Measurements from ENCODE around the gene CACNA2D2. TPM values are rescaled to one million over a fixed set of nuclear protein-coding genes. Genes with fewer than 3 reads are reported as not detected.

The CACNA2D2 gene
- total RNA-seq, 1 donor from 2014 or later: 5.0 TPM

- H3K4me1 Mint-ChIP-seq (ENCODE audit: low read depth, unreplicated experiment): peaks cover 5% of the 10 kb centered on the region
- no peak overlapping the region for H3K4me3 Mint-ChIP-seq (ENCODE audit: unreplicated experiment)
- TF ChIP-seq CTCF (IDR thresholded peaks at IDR 0.05; ENCODE audit: partially characterized antibody, unreplicated experiment): no peak
- no peak for DNase-seq
- no peak overlapping the region for H3K27ac Mint-ChIP-seq (ENCODE audit: unreplicated experiment)
- H3K9me3 Mint-ChIP-seq (ENCODE audit: unreplicated experiment): peaks cover 3% of the 10 kb centered on the region
- peaks cover 4% of the 10 kb centered on the region for H3K27me3 Mint-ChIP-seq (ENCODE audit: unreplicated experiment)
- H3K36me3 Mint-ChIP-seq (ENCODE audit: unreplicated experiment): peaks cover 6% of the 10 kb centered on the region
Measured at GRCh38 chr3:50478671-50479260, 24.7 kb downstream of the CACNA2D2 start.

- no peak for TF ChIP-seq CTCF (IDR thresholded peaks at IDR 0.05; ENCODE audit: partially characterized antibody, unreplicated experiment)
- Mint-ChIP-seq H3K9me3 (ENCODE audit: unreplicated experiment) (peaks cover 3% of the 10 kb centered on the region), H3K4me3 (ENCODE audit: unreplicated experiment) (no peak overlapping the region), H3K27ac (ENCODE audit: unreplicated experiment) (no peak overlapping the region), H3K4me1 (ENCODE audit: low read depth, unreplicated experiment) (peaks cover 5% of the 10 kb centered on the region), H3K27me3 (ENCODE audit: unreplicated experiment) (peaks cover 5% of the 10 kb centered on the region), H3K36me3 (ENCODE audit: unreplicated experiment) (peaks cover 6% of the 10 kb centered on the region)
- DNase-seq: no peak
Measured at GRCh38 chr3:50478051-50478450, 25.4 kb downstream of the CACNA2D2 start.

- Mint-ChIP-seq H3K27ac (ENCODE audit: unreplicated experiment) (no peak overlapping the region), H3K4me3 (ENCODE audit: unreplicated experiment) (no peak overlapping the region), H3K4me1 (ENCODE audit: low read depth, unreplicated experiment) (peaks cover 7% of the 10 kb centered on the region), H3K36me3 (ENCODE audit: unreplicated experiment) (peaks cover 6% of the 10 kb centered on the region), H3K9me3 (ENCODE audit: unreplicated experiment) (peaks cover 3% of the 10 kb centered on the region), H3K27me3 (ENCODE audit: unreplicated experiment) (peaks cover 6% of the 10 kb centered on the region)
- TF ChIP-seq CTCF (IDR thresholded peaks at IDR 0.05; ENCODE audit: partially characterized antibody, unreplicated experiment): no peak
- DNase-seq: no peak
Measured at GRCh38 chr3:50475348-50475747, 28.1 kb downstream of the CACNA2D2 start.

- Mint-ChIP-seq H3K27me3 (ENCODE audit: unreplicated experiment) (peaks cover 8% of the 10 kb centered on the region), H3K4me1 (ENCODE audit: low read depth, unreplicated experiment) (peaks cover 5% of the 10 kb centered on the region), H3K4me3 (ENCODE audit: unreplicated experiment) (no peak overlapping the region), H3K27ac (ENCODE audit: unreplicated experiment) (no peak overlapping the region), H3K9me3 (ENCODE audit: unreplicated experiment) (peaks cover 4% of the 10 kb centered on the region), H3K36me3 (ENCODE audit: unreplicated experiment) (peaks cover 6% of the 10 kb centered on the region)
- no peak for TF ChIP-seq CTCF (IDR thresholded peaks at IDR 0.05; ENCODE audit: partially characterized antibody, unreplicated experiment)
- DNase-seq: no peak
Measured at GRCh38 chr3:50474717-50475116, 28.7 kb downstream of the CACNA2D2 start.

- H3K27me3 Mint-ChIP-seq (ENCODE audit: unreplicated experiment): peaks cover 7% of the 10 kb centered on the region
- no peak for TF ChIP-seq CTCF (IDR thresholded peaks at IDR 0.05; ENCODE audit: partially characterized antibody, unreplicated experiment)
- H3K27ac Mint-ChIP-seq (ENCODE audit: unreplicated experiment): no peak overlapping the region
- peaks cover 7% of the 10 kb centered on the region for H3K9me3 Mint-ChIP-seq (ENCODE audit: unreplicated experiment)
- DNase-seq: no peak
- peaks cover 4% of the 10 kb centered on the region for H3K4me1 Mint-ChIP-seq (ENCODE audit: low read depth, unreplicated experiment)
- peaks cover under 1% of the 10 kb centered on the region for H3K36me3 Mint-ChIP-seq (ENCODE audit: unreplicated experiment)
- no peak overlapping the region for H3K4me3 Mint-ChIP-seq (ENCODE audit: unreplicated experiment)
Measured at GRCh38 chr3:50473768-50474167, 29.7 kb downstream of the CACNA2D2 start.

Data from glutamatergic neuron (in vitro differentiated cells).